Stimulated activated CD4-positive, alpha-beta T cell treated with anti-CD3 and anti-CD28 coated beads, Interleukin-2, amount 100 ng/mL, for 24 hours (primary cell): ENCODE data around the gene FNDC10.
"Not testable (repeated sequence)": the region's sequence is repeated elsewhere in the genome, so short reads cannot be mapped to it uniquely, and the experiment has no call there.

Experiments used
- DNase-seq, 2 donors: peaks; one replicate each; pipeline ENCODE4 v3.0.0-alpha.2; 2020

Gene FNDC10

GRCh38 chr1:1599935-1600860 lies at the start of gene FNDC10:
TSS of gene FNDC10 (minus strand) at chr1:1600135. CDS start at chr1:1600015, 120 bp downstream.
- peak in 1 of 2 donors; percentile 27 for DNase-seq

GRCh38 chr1:1648265-1648664 lies 48.3 kb upstream of the FNDC10 start:
- DNase-seq = not testable (repeated sequence)

GRCh38 chr1:1647567-1648241 lies 47.8 kb upstream of the FNDC10 start:
- DNase-seq = not testable (repeated sequence)

GRCh38 chr1:1646326-1646725 lies 46.4 kb upstream of the FNDC10 start:
- DNase-seq = not testable (repeated sequence)

- not testable (repeated sequence) for DNase-seq
These were observed 41.0 kb upstream of the FNDC10 start for GRCh38 chr1:1640711-1641461.

- DNase-seq = not testable (repeated sequence)
These were observed 40.1 kb upstream of the FNDC10 start for GRCh38 chr1:1640081-1640480.

- not testable (repeated sequence) for DNase-seq
These were observed 39.4 kb upstream of the FNDC10 start for GRCh38 chr1:1639368-1639767.

GRCh38 chr1:1638528-1638927 lies 38.6 kb upstream of the FNDC10 start:
- DNase-seq = not testable (repeated sequence)

GRCh38 chr1:1637479-1637875 lies 37.5 kb upstream of the FNDC10 start:
- not testable (repeated sequence) for DNase-seq

- not testable (repeated sequence) for DNase-seq
These were observed 36.9 kb upstream of the FNDC10 start for GRCh38 chr1:1636621-1637478.

GRCh38 chr1:1634613-1635012 lies 34.7 kb upstream of the FNDC10 start:
- not testable (repeated sequence) for DNase-seq

- DNase-seq = not testable (repeated sequence)
These were observed 33.5 kb upstream of the FNDC10 start for GRCh38 chr1:1633409-1633808.

- no peak for DNase-seq
These were observed 32.0 kb upstream of the FNDC10 start, which contains the start of gene MMP23B for GRCh38 chr1:1631782-1632420. TSS of gene MMP23B (plus strand) at chr1:1632173. CDS start at chr1:1632219, 46 bp downstream.

GRCh38 chr1:1630965-1631781 lies 31.2 kb upstream of the FNDC10 start:
- no peak for DNase-seq

GRCh38 chr1:1630191-1630964 lies 30.4 kb upstream of the FNDC10 start:
- peak; percentile 88 to 89 for DNase-seq

GRCh38 chr1:1629430-1630190 lies 29.7 kb upstream of the FNDC10 start:
- DNase-seq = peak; percentile 55 to 63

- DNase-seq = peak; percentile 46 to 57
These were observed 29.0 kb upstream of the FNDC10 start for GRCh38 chr1:1628754-1629429.
